ENCODE results near the gene GPR183. TPM values are rescaled to one million over a fixed set of nuclear protein-coding genes. Genes with fewer than 3 reads are reported as not detected.

GPR183 gene
- total RNA-seq, 3 donors from 2014 or later (not counting 1 experiment from before 2014, with no cell fraction given) = 20.0 to 47.0 (median 41.1) TPM

DNA sequence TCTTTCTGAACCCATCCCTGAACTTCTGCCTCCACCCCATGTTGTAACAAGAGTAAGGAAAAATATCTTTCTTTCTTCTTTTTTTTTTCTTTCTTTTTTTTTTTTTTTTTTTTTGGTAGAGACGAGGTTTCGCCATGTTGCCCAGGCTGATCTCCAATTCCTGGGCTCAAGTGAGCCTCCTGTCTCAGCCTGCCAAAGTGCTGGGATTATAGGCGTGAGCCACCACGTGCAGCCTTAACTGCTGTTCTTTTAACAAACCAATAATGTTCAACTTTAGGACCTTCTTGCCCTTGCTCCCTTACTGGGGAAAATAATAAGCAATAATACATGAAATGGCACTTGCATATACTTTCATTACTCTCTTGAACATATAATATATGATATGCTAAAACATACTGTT is 19.6 kb downstream of the GPR183 start:
- H3K27ac Mint-ChIP-seq = peak overlapping the region; percentile 83 to 87
- H3K4me1 ChIP-seq (ENCODE audit: control insufficient read depth, insufficient read depth, low read length) = peaks cover 51% of the 10 kb centered on the region
- H3K4me3 Mint-ChIP-seq = no peak overlapping the region
- no peaks in the 10 kb centered on the region for H3K36me3 Mint-ChIP-seq
- H3K4me1 Mint-ChIP-seq = peaks cover 54 to 61% of the 10 kb centered on the region in 2 donors
- DNase-seq = no peak
- peaks cover 2% of the 10 kb centered on the region for H3K36me3 ChIP-seq (ENCODE audit: control insufficient read depth, insufficient read depth, low read length)
- intact Hi-C loops (cut with micrococcal nuclease) = no loop called here
- WGBS (ENCODE audit: insufficient coverage) = 84% methylated on average over 4 of the region's 4 CpGs
- H3K27me3 Mint-ChIP-seq (ENCODE audit: low read depth in 2 of 2) = no peaks in the 10 kb centered on the region
- no peaks in the 10 kb centered on the region for H3K9me3 Mint-ChIP-seq
- H3K4me3 ChIP-seq (ENCODE audit: low read length) = no peak overlapping the region
- H3K27ac ChIP-seq (ENCODE audit: low read length) = no peak overlapping the region
- no peak for ATAC-seq
- TF ChIP-seq, protein P1, sequence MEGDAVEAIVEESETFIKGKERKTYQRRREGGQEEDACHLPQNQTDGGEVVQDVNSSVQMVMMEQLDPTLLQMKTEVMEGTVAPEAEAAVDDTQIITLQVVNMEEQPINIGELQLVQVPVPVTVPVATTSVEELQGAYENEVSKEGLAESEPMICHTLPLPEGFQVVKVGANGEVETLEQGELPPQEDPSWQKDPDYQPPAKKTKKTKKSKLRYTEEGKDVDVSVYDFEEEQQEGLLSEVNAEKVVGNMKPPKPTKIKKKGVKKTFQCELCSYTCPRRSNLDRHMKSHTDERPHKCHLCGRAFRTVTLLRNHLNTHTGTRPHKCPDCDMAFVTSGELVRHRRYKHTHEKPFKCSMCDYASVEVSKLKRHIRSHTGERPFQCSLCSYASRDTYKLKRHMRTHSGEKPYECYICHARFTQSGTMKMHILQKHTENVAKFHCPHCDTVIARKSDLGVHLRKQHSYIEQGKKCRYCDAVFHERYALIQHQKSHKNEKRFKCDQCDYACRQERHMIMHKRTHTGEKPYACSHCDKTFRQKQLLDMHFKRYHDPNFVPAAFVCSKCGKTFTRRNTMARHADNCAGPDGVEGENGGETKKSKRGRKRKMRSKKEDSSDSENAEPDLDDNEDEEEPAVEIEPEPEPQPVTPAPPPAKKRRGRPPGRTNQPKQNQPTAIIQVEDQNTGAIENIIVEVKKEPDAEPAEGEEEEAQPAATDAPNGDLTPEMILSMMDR (IDR thresholded peaks at IDR 0.05) = no peak
- H3K27me3 ChIP-seq (ENCODE audit: control insufficient read depth, insufficient read depth, low read length) = no peaks in the 10 kb centered on the region
- no peaks in the 10 kb centered on the region for H3K9me3 ChIP-seq (ENCODE audit: control insufficient read depth, insufficient read depth, low read length)

DNA sequence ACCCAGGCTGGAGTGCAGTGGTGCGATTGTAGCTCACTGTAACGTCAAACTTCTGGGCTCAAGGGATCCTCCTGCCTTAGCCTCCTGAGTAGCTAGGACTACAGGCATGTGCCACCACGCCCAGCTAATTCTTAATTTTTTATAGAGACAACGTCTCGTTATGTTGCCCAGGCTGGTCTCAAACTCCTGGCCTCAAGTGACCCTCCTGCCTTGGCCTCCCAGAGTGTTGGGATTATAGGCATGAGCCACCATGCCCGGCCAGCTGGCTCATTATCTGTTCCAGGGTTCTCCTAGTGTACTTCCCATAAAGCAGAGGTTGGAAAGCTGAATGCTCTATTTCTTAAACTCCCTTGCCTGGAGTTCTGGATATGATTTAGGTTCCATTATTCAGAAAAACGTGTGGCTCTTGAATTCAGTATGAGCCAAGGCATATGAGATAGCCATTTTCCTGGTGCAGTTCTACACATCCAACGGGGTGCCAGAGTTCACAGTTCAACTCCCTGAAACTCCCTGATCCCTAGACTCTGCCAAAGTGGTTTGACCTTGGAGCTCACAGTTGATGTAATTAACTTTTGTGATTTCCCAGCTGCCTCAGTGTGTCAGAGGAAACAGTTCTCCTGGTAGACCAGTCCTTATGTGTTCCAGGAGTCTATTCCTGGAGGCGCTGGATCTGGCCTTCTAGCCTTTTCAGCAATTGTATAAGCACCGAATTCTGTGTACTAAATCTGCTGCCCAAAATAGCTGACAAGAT is 21.6 kb downstream of the GPR183 start:
- Mint-ChIP-seq H3K36me3 (no peaks in the 10 kb centered on the region), H3K9me3 (no peaks in the 10 kb centered on the region), H3K27ac (peak overlapping the region in 1 of 2 donors; percentile 31), H3K27me3 (ENCODE audit: low read depth in 2 of 2) (no peaks in the 10 kb centered on the region), H3K4me1 (peaks cover 63 to 72% of the 10 kb centered on the region in 2 donors), H3K4me3 (no peak overlapping the region)
- intact Hi-C loops (cut with micrococcal nuclease) = no loop called here
- no peaks in the 10 kb centered on the region for H3K36me3 ChIP-seq (ENCODE audit: control insufficient read depth, insufficient read depth, low read length)
- DNase-seq = no peak
- H3K9me3 ChIP-seq (ENCODE audit: control insufficient read depth, insufficient read depth, low read length) = no peaks in the 10 kb centered on the region
- peaks cover 63% of the 10 kb centered on the region for H3K4me1 ChIP-seq (ENCODE audit: control insufficient read depth, insufficient read depth, low read length)
- H3K27me3 ChIP-seq (ENCODE audit: control insufficient read depth, insufficient read depth, low read length) = no peaks in the 10 kb centered on the region
- WGBS (ENCODE audit: insufficient coverage) = 96% methylated on average over 10 of the region's 10 CpGs
- H3K4me3 ChIP-seq (ENCODE audit: low read length) = no peak overlapping the region
- no peak overlapping the region for H3K27ac ChIP-seq (ENCODE audit: low read length)
- ATAC-seq = no peak
- TF ChIP-seq, protein P1 (IDR thresholded peaks at IDR 0.05) = no peak

DNA sequence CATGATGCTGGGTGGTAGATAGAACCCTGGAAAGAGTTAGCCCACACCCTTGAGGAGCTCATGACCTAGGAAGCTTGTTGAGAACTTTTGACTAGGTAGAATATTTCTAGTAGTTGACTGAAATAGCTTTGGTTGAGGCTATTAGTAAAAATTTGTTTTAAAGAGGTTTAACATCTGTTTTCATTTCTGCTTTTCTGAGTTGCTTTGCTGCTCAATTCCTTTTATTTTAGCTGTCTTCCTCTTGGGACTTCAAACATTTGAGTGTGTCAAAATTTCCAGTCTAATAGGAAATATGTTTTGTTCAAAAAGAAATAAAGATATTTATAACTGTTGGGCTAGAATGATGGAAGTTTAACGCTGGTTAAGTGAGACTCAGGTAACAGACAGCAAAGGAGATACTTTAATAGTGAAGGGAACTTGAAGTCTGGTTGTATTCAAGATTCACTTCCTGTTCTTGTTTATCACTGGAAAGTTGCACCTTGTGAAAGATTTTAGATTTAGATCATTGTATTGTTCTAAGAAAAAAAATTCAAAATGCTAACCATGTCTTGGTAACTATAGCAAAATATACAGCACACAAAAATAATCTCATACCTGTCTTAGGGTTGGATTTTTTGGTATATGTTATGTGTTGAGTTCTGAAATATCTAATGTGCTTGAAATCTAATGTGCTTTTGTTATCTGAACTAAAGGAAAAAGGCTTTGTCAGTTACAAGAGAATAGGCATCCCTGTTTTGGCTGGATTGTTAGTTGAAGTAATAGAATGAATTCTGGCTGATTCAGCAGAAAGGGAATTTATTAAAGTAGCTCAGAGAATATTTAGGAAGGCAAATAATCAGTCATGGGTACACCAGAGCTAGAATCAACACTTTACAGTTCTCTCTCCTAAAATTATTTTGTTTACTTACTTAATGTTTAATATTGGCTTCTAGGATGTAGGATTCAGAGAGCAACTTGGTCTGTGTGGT is 24.7 kb downstream of the GPR183 start:
- Mint-ChIP-seq H3K36me3 (no peaks in the 10 kb centered on the region), H3K9me3 (no peaks in the 10 kb centered on the region), H3K27ac (peak overlapping the region; percentile 86 to 89), H3K4me3 (peak overlapping the region; percentile 45), H3K27me3 (ENCODE audit: low read depth in 2 of 2) (no peaks in the 10 kb centered on the region), H3K4me1 (peaks cover 55 to 71% of the 10 kb centered on the region in 2 donors)
- no peaks in the 10 kb centered on the region for H3K9me3 ChIP-seq (ENCODE audit: control insufficient read depth, insufficient read depth, low read length)
- intact Hi-C loops (cut with micrococcal nuclease) = no loop called here
- no peaks in the 10 kb centered on the region for H3K27me3 ChIP-seq (ENCODE audit: control insufficient read depth, insufficient read depth, low read length)
- peaks cover 58% of the 10 kb centered on the region for H3K4me1 ChIP-seq (ENCODE audit: control insufficient read depth, insufficient read depth, low read length)
- TF ChIP-seq, protein P1 (IDR thresholded peaks at IDR 0.05) = no peak
- H3K27ac ChIP-seq (ENCODE audit: low read length) = peak overlapping the region; percentile 88
- ATAC-seq (peak; percentile 29 to 53 (median 39)), DNase-seq (peak in 1 of 2 donors; percentile 65)
- peaks cover 8% of the 10 kb centered on the region for H3K36me3 ChIP-seq (ENCODE audit: control insufficient read depth, insufficient read depth, low read length)
- 5% methylated on average over 1 of the region's 1 CpG for WGBS (ENCODE audit: insufficient coverage)
- no peak overlapping the region for H3K4me3 ChIP-seq (ENCODE audit: low read length)

Data from natural killer cell (primary cell).